WI38 (cell line): Measurements from ENCODE around the gene ZPBP.

Experiments used
- H3K4me3 ChIP-seq: 2 replicates; pipeline ENCODE4 v1.5.1; 2011; ENCODE audit warnings: low read depth, mild to moderate bottlenecking, control low read depth, low read length
- CTCF ChIP-seq: IDR thresholded peaks from 2 replicates; pipeline ENCODE4 v1.5.1; 2012; ENCODE audit warnings: low read depth, mild to moderate bottlenecking, control low read depth, low read length

Gene ZPBP

GRCh38 chr7:50037086-50037485, 56.0 kb downstream of the ZPBP start:
- TF ChIP-seq CTCF, result no peak
- no peak overlapping the region for H3K4me3 ChIP-seq

- H3K4me3 ChIP-seq, result no peak overlapping the region
- no peak for TF ChIP-seq CTCF
Measured at GRCh38 chr7:50022991-50023390, 70.1 kb downstream of the ZPBP start.

- H3K4me3 ChIP-seq, result no peak overlapping the region
- no peak for TF ChIP-seq CTCF
Measured at GRCh38 chr7:50022451-50022850, 70.6 kb downstream of the ZPBP start.

GRCh38 chr7:49995681-49996080, 97.4 kb downstream of the ZPBP start:
- TF ChIP-seq CTCF, result no peak
- H3K4me3 ChIP-seq, result no peak overlapping the region

- no peak overlapping the region for H3K4me3 ChIP-seq
- no peak for TF ChIP-seq CTCF
Measured at GRCh38 chr7:49986191-49986590, 106.9 kb downstream of the ZPBP start.

GRCh38 chr7:49980465-49980864, 112.6 kb downstream of the ZPBP start:
- H3K4me3 ChIP-seq, result no peak overlapping the region
- TF ChIP-seq CTCF, result no peak

GRCh38 chr7:49976238-49976637, 116.8 kb downstream of the ZPBP start:
- no peak overlapping the region for H3K4me3 ChIP-seq
- no peak for TF ChIP-seq CTCF

- no peak overlapping the region for H3K4me3 ChIP-seq
- no peak for TF ChIP-seq CTCF
Measured at GRCh38 chr7:49974035-49974434, 119.0 kb downstream of the ZPBP start.
